ENCODE results near the gene PDHB. TPM values are rescaled to one million over a fixed set of nuclear protein-coding genes. Genes with fewer than 3 reads are reported as not detected.

The PDHB gene
- total and polyA plus RNA-seq, 12 donors, result 59.2 to 264 (median 102) TPM

DNA sequence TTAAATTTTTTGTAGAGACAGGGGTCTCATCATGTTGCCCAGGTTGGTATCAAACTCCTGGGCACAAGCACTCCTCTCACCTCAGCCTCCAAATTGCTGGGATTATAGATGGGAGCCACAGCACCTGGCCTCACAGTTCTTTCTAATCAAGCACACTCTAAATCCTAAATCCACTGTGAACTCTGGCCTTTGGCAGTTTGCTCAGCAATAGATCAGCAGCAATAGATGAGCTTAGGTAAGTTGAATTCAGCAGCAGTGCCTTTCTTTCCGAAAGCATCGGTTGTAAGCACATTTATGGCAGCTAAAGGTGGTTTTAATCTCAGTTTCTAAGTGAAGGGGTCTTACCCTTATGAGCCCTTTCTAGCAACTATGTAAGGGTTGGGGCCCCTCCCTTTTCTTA lies 16.6 kb downstream of the PDHB start:
- no peak for DNase-seq
- H3K4me1 ChIP-seq (replicated peaks in 1 of 2), result peaks cover 8 to 16% of the 10 kb centered on the region in 2 donors
- intact Hi-C loops (cut with DNase I), result loop anchor here in 1 of 2 donors (5.0 to 10.0 kb wide), 2 partner anchors 95 to 232 kb away; no protein-coding TSS in a partner anchor
- no peaks in the 10 kb centered on the region for H3K27me3 ChIP-seq
- no peak overlapping the region for H3K4me3 ChIP-seq
- 79 to 94% (median 89%) methylated on average over 2 of the region's 2 CpGs for WGBS, 4 donors
- no peak for TF ChIP-seq POLR2A (IDR thresholded peaks at IDR 0.05)
- TF ChIP-seq, protein P1, sequence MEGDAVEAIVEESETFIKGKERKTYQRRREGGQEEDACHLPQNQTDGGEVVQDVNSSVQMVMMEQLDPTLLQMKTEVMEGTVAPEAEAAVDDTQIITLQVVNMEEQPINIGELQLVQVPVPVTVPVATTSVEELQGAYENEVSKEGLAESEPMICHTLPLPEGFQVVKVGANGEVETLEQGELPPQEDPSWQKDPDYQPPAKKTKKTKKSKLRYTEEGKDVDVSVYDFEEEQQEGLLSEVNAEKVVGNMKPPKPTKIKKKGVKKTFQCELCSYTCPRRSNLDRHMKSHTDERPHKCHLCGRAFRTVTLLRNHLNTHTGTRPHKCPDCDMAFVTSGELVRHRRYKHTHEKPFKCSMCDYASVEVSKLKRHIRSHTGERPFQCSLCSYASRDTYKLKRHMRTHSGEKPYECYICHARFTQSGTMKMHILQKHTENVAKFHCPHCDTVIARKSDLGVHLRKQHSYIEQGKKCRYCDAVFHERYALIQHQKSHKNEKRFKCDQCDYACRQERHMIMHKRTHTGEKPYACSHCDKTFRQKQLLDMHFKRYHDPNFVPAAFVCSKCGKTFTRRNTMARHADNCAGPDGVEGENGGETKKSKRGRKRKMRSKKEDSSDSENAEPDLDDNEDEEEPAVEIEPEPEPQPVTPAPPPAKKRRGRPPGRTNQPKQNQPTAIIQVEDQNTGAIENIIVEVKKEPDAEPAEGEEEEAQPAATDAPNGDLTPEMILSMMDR (IDR thresholded peaks at IDR 0.05), result no peak
- H3K9me3 ChIP-seq (replicated peaks in 1 of 3), result no peaks in the 10 kb centered on the region
- H3K36me3 ChIP-seq (replicated peaks in 1 of 2), result peaks cover 0 to 18% of the 10 kb centered on the region in 2 donors
- H3K27ac ChIP-seq, result no peak overlapping the region

DNA sequence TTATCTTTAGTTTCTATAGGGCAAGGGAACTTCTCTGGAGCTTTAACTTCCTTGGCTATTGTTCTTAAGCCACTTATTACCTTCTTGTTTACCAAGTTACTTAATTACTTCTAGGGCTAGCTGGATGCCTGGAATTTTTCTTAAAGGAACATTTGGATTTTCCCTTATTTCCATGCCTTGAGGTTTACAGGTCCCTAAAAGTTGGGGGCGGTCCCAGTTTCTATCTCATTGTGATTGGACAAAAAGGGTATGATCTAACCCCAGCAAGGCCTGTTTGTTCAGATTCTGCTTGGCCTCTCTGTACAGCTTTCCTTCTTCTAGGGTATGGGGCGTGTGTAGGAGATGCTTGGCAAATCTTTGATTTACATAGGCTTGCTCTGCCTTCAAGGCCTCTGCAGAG lies 17.4 kb downstream of the PDHB start:
- H3K27ac ChIP-seq, result no peak overlapping the region
- TF ChIP-seq, protein P1 (IDR thresholded peaks at IDR 0.05), result no peak
- no peak for TF ChIP-seq POLR2A (IDR thresholded peaks at IDR 0.05)
- H3K27me3 ChIP-seq, result no peaks in the 10 kb centered on the region
- WGBS, 4 donors, result 87 to 100% (median 96%) methylated on average over 2 of the region's 2 CpGs
- H3K4me3 ChIP-seq, result no peak overlapping the region
- H3K9me3 ChIP-seq (replicated peaks in 1 of 3), result no peaks in the 10 kb centered on the region
- intact Hi-C loops (cut with DNase I), result loop anchor here in 1 of 2 donors (5.0 to 10.0 kb wide), 2 partner anchors 94 to 231 kb away; no protein-coding TSS in a partner anchor
- peaks cover 0 to 17% of the 10 kb centered on the region in 2 donors for H3K36me3 ChIP-seq (replicated peaks in 1 of 2)
- no peak for DNase-seq
- H3K4me1 ChIP-seq (replicated peaks in 1 of 2), result peaks cover 8 to 16% of the 10 kb centered on the region in 2 donors

GRCh38 chr3:58414538-58415197 lies 19.0 kb downstream of the PDHB start:
- intact Hi-C loops (cut with DNase I), result loop anchor here (5.0 to 10.0 kb wide), 3 partner anchors 87 to 230 kb away; no protein-coding TSS in a partner anchor
- H3K4me3 ChIP-seq, result no peak overlapping the region
- H3K27me3 ChIP-seq, result no peaks in the 10 kb centered on the region
- peak overlapping the region in 1 of 5 donors; percentile 3 for H3K27ac ChIP-seq
- peaks cover 0 to 26% of the 10 kb centered on the region in 2 donors for H3K36me3 ChIP-seq (replicated peaks in 1 of 2)
- no peaks in the 10 kb centered on the region for H3K9me3 ChIP-seq (replicated peaks in 1 of 3)
- peaks cover 8 to 16% of the 10 kb centered on the region in 2 donors for H3K4me1 ChIP-seq (replicated peaks in 1 of 2)
- TF ChIP-seq, protein P1 (IDR thresholded peaks at IDR 0.05), result peak; percentile 77 to 94 (median 90)
- TF ChIP-seq POLR2A (IDR thresholded peaks at IDR 0.05), result no peak
- peak; percentile 54 to 83 (median 63) for DNase-seq

GRCh38 chr3:58411851-58412830 lies 21.5 kb downstream of the PDHB start:
- H3K36me3 ChIP-seq (replicated peaks in 1 of 2), result peaks cover 0 to 34% of the 10 kb centered on the region in 2 donors
- no peak for TF ChIP-seq POLR2A (IDR thresholded peaks at IDR 0.05)
- TF ChIP-seq, protein P1 (IDR thresholded peaks at IDR 0.05), result no peak
- DNase-seq, result no peak
- no peaks in the 10 kb centered on the region for H3K27me3 ChIP-seq
- H3K9me3 ChIP-seq (replicated peaks in 1 of 3), result no peaks in the 10 kb centered on the region
- intact Hi-C loops (cut with DNase I), result loop anchor here (5.0 to 10.0 kb wide), 2 partner anchors 85 to 227 kb away; no protein-coding TSS in a partner anchor
- no peak overlapping the region for H3K4me3 ChIP-seq
- WGBS, 4 donors, result 71 to 92% (median 89%) methylated on average over 8 of the region's 8 CpGs
- H3K27ac ChIP-seq, result no peak overlapping the region
- H3K4me1 ChIP-seq (replicated peaks in 1 of 2), result peaks cover 0 to 5% of the 10 kb centered on the region in 2 donors
